ENCODE results near the gene NT5C3A.
A peak's percentile ranks its signal among the peaks of the same experiment; 100 is the strongest.
"Not testable (repeated sequence)": the region's sequence is repeated elsewhere in the genome, so short reads cannot be mapped to it uniquely, and the experiment has no call there.

NT5C3A gene

GRCh38 chr7:33040803-33041516 is 21.6 kb downstream of the NT5C3A start:
- DNase-seq = no peak

- DNase-seq = no peak
These were observed 22.7 kb downstream of the NT5C3A start for GRCh38 chr7:33039903-33040292.

GRCh38 chr7:33039257-33039902 is 23.2 kb downstream of the NT5C3A start:
- no peak for DNase-seq

- DNase-seq = no peak
These were observed 23.9 kb downstream of the NT5C3A start for GRCh38 chr7:33038639-33039038.

GRCh38 chr7:33035776-33036175 is 26.8 kb downstream of the NT5C3A start:
- DNase-seq = no peak

GRCh38 chr7:33024189-33024757 is 38.3 kb downstream of the NT5C3A start:
- no peak for DNase-seq

GRCh38 chr7:33012364-33012763 is 50.2 kb downstream of the NT5C3A start:
- no peak for DNase-seq

- no peak for DNase-seq
These were observed 52.8 kb downstream of the NT5C3A start for GRCh38 chr7:33009734-33010133.

GRCh38 chr7:33005690-33006089 is 56.9 kb downstream of the NT5C3A start:
- not testable (repeated sequence) for DNase-seq

- DNase-seq = not testable (repeated sequence)
These were observed 57.4 kb downstream of the NT5C3A start for GRCh38 chr7:33005193-33005592.

GRCh38 chr7:33004104-33004616 is 58.4 kb downstream of the NT5C3A start:
- not testable (repeated sequence) for DNase-seq

GRCh38 chr7:33003111-33003510 is 59.5 kb downstream of the NT5C3A start:
- not testable (repeated sequence) for DNase-seq

GRCh38 chr7:32999380-32999779 is 63.2 kb downstream of the NT5C3A start:
- DNase-seq = not testable (repeated sequence)

- DNase-seq = peak; percentile 86
These were observed 64.0 kb downstream of the NT5C3A start for GRCh38 chr7:32998361-32999171.

GRCh38 chr7:32997956-32998355 is 64.6 kb downstream of the NT5C3A start:
- peak; percentile 22 for DNase-seq

GRCh38 chr7:32992750-32993149 is 69.8 kb downstream of the NT5C3A start:
- not testable (repeated sequence) for DNase-seq

GRCh38 chr7:32991975-32992700 is 70.4 kb downstream of the NT5C3A start:
- not testable (repeated sequence) for DNase-seq

- DNase-seq = not testable (repeated sequence)
These were observed 71.4 kb downstream of the NT5C3A start for GRCh38 chr7:32991068-32991585.

- peak; percentile 51 for DNase-seq
These were observed 74.4 kb downstream of the NT5C3A start for GRCh38 chr7:32988148-32988547.

- not testable (repeated sequence) for DNase-seq
These were observed 82.7 kb downstream of the NT5C3A start for GRCh38 chr7:32979902-32980301.

- DNase-seq = not testable (repeated sequence)
These were observed 83.3 kb downstream of the NT5C3A start for GRCh38 chr7:32979246-32979645.

- DNase-seq = not testable (repeated sequence)
These were observed 85.4 kb downstream of the NT5C3A start for GRCh38 chr7:32977159-32977558.
